ENCODE results near the gene ROR2.

ROR2 gene

DNA sequence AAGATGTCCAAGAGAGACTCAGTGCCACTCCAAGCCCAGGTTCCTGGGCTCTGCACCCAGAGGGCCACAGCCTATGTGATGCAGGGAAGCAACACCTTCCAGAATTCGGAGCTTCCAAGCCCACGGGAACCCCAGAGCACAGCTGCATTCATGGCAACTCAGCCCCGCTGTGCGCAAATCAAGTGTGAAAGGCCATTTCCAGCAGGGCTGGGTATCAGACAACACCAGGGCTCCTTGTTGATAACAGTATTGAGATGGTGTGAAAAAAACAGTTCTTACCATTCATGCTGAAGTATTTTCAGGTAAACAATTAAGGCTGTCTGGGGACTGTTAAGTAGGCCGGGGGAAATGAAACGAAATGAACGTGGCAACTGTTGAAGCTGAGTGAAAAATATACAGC lies 10.1 kb downstream of the ROR2 start:
- no peak overlapping the region for H3K23ac ChIP-seq (ENCODE audit: low read depth, low read length, poor library complexity)
- peaks cover 0 to 17% of the 10 kb centered on the region in 2 donors for H3K4me1 ChIP-seq (ENCODE audit: control insufficient read depth in 2 of 2, insufficient read depth in 1 of 2, low read depth in 1 of 2, low read length in 2 of 2)
- no peaks in the 10 kb centered on the region for H3K27me3 ChIP-seq (ENCODE audit: control insufficient read depth in 3 of 3, insufficient read depth in 3 of 3, low read depth in 1 of 3, low read length in 3 of 3)
- H2BK120ac ChIP-seq (ENCODE audit: low read depth, low read length) = no peak overlapping the region
- peaks cover 4 to 10% of the 10 kb centered on the region in 2 donors for H3K9me3 ChIP-seq (replicated peaks in 1 of 2; ENCODE audit: control insufficient read depth in 2 of 2, insufficient read depth in 1 of 2, low read depth in 1 of 2, low read length in 2 of 2)
- H2BK5ac ChIP-seq (ENCODE audit: low read length) = no peak overlapping the region
- no peak overlapping the region for H2BK12ac ChIP-seq (ENCODE audit: low read length)
- H3K36me3 ChIP-seq (replicated peaks in 1 of 2; ENCODE audit: control insufficient read depth in 2 of 2, insufficient read depth in 2 of 2, low read length in 2 of 2) = peaks cover 0 to 7% of the 10 kb centered on the region in 2 donors
- no peak overlapping the region for H4K91ac ChIP-seq (ENCODE audit: low read depth, low read length, poor library complexity)
- H3K27ac ChIP-seq (replicated peaks; ENCODE audit: low read length) = no peak overlapping the region
- whole genome bisulfite sequencing, 2 donors (ENCODE audit: extremely low coverage in 2 of 2, insufficient read length in 2 of 2, insufficient replicate concordance in 1 of 2) = no CpG with 5 or more reads among the region's 7 CpGs
- H2AK5ac ChIP-seq (ENCODE audit: low read depth, low read length) = peak overlapping the region; percentile 40
- H3K4me3 ChIP-seq (ENCODE audit: low read length in 2 of 2) = no peak overlapping the region
- no peak overlapping the region for H3K14ac ChIP-seq (ENCODE audit: low read length)
- H3K4me2 ChIP-seq (ENCODE audit: insufficient read depth, low read length, poor library complexity, severe bottlenecking) = no peak overlapping the region
- H2AFZ ChIP-seq (ENCODE audit: low read length) = no peak overlapping the region
- no peak overlapping the region for H3K4ac ChIP-seq (ENCODE audit: low read length)
- peak overlapping the region; percentile 60 for H3K18ac ChIP-seq (ENCODE audit: low read length)
- H4K8ac ChIP-seq (ENCODE audit: low read depth, low read length) = no peak overlapping the region
- no peak overlapping the region for H2BK15ac ChIP-seq (ENCODE audit: low read length)
- peaks cover 10% of the 10 kb centered on the region for H3K79me1 ChIP-seq (ENCODE audit: low read depth, low read length)
- DNase-seq (ENCODE audit: low spot score) = no peak
- H3K9ac ChIP-seq (ENCODE audit: low read depth, low read length, poor library complexity) = no peak overlapping the region

DNA sequence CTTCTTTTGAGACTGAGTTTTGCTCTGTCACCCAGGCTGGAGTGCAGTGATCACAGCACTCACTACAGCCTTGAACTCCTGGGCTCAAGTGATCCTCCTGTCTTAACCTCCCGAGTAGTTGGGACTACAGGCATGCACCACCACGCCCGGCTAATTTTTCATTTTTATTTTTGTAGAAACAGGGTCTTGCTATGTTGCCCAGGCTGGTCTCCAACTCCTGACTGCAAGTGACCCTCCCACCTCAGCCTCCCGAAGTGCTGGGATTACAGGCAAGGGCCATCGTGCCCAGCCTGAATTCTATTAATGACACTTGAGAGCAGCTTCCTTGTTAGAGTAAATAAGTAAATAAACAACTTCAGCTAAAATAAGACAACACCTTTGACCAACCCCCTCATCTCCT lies 12.3 kb downstream of the ROR2 start:
- Histone ChIP-seq H3K18ac (ENCODE audit: low read length) (no peak overlapping the region), H3K9ac (ENCODE audit: low read depth, low read length, poor library complexity) (no peak overlapping the region), H3K14ac (ENCODE audit: low read length) (no peak overlapping the region), H2BK15ac (ENCODE audit: low read length) (no peak overlapping the region), H3K36me3 (replicated peaks in 1 of 2; ENCODE audit: control insufficient read depth in 2 of 2, insufficient read depth in 2 of 2, low read length in 2 of 2) (peaks cover 0 to 7% of the 10 kb centered on the region in 2 donors), H3K4me1 (ENCODE audit: control insufficient read depth in 2 of 2, insufficient read depth in 1 of 2, low read depth in 1 of 2, low read length in 2 of 2) (peaks cover 0 to 15% of the 10 kb centered on the region in 2 donors), H2AFZ (ENCODE audit: low read length) (no peak overlapping the region), H3K23ac (ENCODE audit: low read depth, low read length, poor library complexity) (no peak overlapping the region), H2BK12ac (ENCODE audit: low read length) (no peak overlapping the region), H4K8ac (ENCODE audit: low read depth, low read length) (no peak overlapping the region), H2AK5ac (ENCODE audit: low read depth, low read length) (no peak overlapping the region), H4K91ac (ENCODE audit: low read depth, low read length, poor library complexity) (no peak overlapping the region), H2BK120ac (ENCODE audit: low read depth, low read length) (no peak overlapping the region), H2BK5ac (ENCODE audit: low read length) (no peak overlapping the region), H3K4ac (ENCODE audit: low read length) (no peak overlapping the region), H3K4me2 (ENCODE audit: insufficient read depth, low read length, poor library complexity, severe bottlenecking) (no peak overlapping the region), H3K4me3 (ENCODE audit: low read length in 2 of 2) (no peak overlapping the region), H3K27ac (replicated peaks; ENCODE audit: low read length) (no peak overlapping the region), H3K9me3 (replicated peaks in 1 of 2; ENCODE audit: control insufficient read depth in 2 of 2, insufficient read depth in 1 of 2, low read depth in 1 of 2, low read length in 2 of 2) (peaks cover 4 to 15% of the 10 kb centered on the region in 2 donors), H3K79me1 (ENCODE audit: low read depth, low read length) (peaks cover 7% of the 10 kb centered on the region), H3K27me3 (ENCODE audit: control insufficient read depth in 3 of 3, insufficient read depth in 3 of 3, low read depth in 1 of 3, low read length in 3 of 3) (no peaks in the 10 kb centered on the region)
- no peak for DNase-seq (ENCODE audit: low spot score)
- WGBS, 2 donors (ENCODE audit: extremely low coverage in 2 of 2, insufficient read length in 2 of 2, insufficient replicate concordance in 1 of 2) = no CpG with 5 or more reads among the region's 5 CpGs

DNA sequence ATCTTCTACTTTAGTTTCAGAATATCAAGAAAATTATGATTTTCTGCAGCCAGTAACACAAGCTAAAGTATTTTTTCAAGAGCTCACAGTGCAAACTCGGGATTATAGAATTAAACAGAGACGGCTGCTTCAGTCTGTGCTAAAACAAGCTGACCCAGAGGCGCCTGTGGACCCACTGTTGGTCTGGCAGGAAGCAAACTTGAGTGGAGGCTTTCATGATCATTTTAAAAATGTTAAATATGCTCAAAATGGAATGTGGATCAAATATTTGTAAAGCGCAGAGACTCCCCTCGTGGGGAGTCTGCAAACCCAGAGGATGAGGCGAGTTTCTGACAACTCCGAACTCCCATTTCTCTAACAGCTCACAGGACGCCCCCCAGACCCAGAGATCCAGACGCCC lies 13.0 kb downstream of the ROR2 start:
- Histone ChIP-seq H3K9me3 (replicated peaks in 1 of 2; ENCODE audit: control insufficient read depth in 2 of 2, insufficient read depth in 1 of 2, low read depth in 1 of 2, low read length in 2 of 2) (peaks cover under 1 to 18% of the 10 kb centered on the region in 2 donors), H2AK5ac (ENCODE audit: low read depth, low read length) (no peak overlapping the region), H3K4ac (ENCODE audit: low read length) (no peak overlapping the region), H3K4me3 (ENCODE audit: low read length in 2 of 2) (no peak overlapping the region), H2BK12ac (ENCODE audit: low read length) (no peak overlapping the region), H3K4me2 (ENCODE audit: insufficient read depth, low read length, poor library complexity, severe bottlenecking) (no peak overlapping the region), H3K36me3 (replicated peaks in 1 of 2; ENCODE audit: control insufficient read depth in 2 of 2, insufficient read depth in 2 of 2, low read length in 2 of 2) (peaks cover 0 to 7% of the 10 kb centered on the region in 2 donors), H3K23ac (ENCODE audit: low read depth, low read length, poor library complexity) (no peak overlapping the region), H4K8ac (ENCODE audit: low read depth, low read length) (no peak overlapping the region), H3K27me3 (ENCODE audit: control insufficient read depth in 3 of 3, insufficient read depth in 3 of 3, low read depth in 1 of 3, low read length in 3 of 3) (no peaks in the 10 kb centered on the region), H2BK15ac (ENCODE audit: low read length) (no peak overlapping the region), H3K79me1 (ENCODE audit: low read depth, low read length) (peaks cover 6% of the 10 kb centered on the region), H2BK5ac (ENCODE audit: low read length) (no peak overlapping the region), H3K4me1 (ENCODE audit: control insufficient read depth in 2 of 2, insufficient read depth in 1 of 2, low read depth in 1 of 2, low read length in 2 of 2) (peaks cover 0 to 15% of the 10 kb centered on the region in 2 donors), H4K91ac (ENCODE audit: low read depth, low read length, poor library complexity) (no peak overlapping the region), H3K14ac (ENCODE audit: low read length) (no peak overlapping the region), H3K18ac (ENCODE audit: low read length) (no peak overlapping the region), H2AFZ (ENCODE audit: low read length) (no peak overlapping the region), H3K9ac (ENCODE audit: low read depth, low read length, poor library complexity) (no peak overlapping the region), H3K27ac (replicated peaks; ENCODE audit: low read length) (no peak overlapping the region), H2BK120ac (ENCODE audit: low read depth, low read length) (no peak overlapping the region)
- WGBS, 2 donors (ENCODE audit: extremely low coverage in 2 of 2, insufficient read length in 2 of 2, insufficient replicate concordance in 1 of 2) = no CpG with 5 or more reads among the region's 9 CpGs
- no peak for DNase-seq (ENCODE audit: low spot score)

DNA sequence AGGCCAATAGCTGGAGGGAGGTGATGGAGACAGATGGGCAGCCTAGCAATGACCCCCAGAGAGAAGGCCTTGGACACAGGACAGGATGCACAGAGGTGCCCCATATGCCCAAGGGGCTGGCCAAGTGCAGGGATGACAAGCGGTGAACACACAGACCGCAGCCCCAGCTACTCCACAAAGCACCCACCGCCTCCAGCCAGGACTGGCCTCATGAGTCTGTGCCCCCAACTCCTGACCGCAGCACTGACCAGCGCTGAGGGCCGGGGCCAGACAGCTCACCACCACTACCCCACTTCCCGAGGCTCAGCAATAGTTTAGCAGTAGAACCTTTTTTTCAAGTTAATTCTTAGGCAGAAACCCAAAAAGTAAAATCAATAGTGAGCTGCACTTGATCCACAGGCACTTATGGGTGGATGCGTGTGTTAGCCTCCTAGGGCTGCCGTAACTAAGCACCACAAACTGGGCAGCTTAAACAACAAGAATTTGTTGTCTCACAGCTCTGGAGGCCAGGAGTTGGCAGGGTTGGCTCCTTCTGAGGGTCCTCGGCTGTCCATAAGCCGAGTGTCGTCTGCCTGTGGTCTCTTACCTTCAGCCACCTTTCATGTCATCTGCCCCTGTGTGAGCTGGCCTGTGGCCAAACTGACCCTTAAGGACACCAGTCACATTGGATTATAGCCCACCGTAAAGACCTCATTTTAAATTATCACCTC lies 14.1 kb downstream of the ROR2 start:
- Histone ChIP-seq H3K14ac (ENCODE audit: low read length) (no peak overlapping the region), H2BK15ac (ENCODE audit: low read length) (no peak overlapping the region), H3K9me3 (replicated peaks in 1 of 2; ENCODE audit: control insufficient read depth in 2 of 2, insufficient read depth in 1 of 2, low read depth in 1 of 2, low read length in 2 of 2) (peaks cover 0 to 24% of the 10 kb centered on the region in 2 donors), H3K4me2 (ENCODE audit: insufficient read depth, low read length, poor library complexity, severe bottlenecking) (no peak overlapping the region), H2BK5ac (ENCODE audit: low read length) (no peak overlapping the region), H3K9ac (ENCODE audit: low read depth, low read length, poor library complexity) (no peak overlapping the region), H2AFZ (ENCODE audit: low read length) (no peak overlapping the region), H4K91ac (ENCODE audit: low read depth, low read length, poor library complexity) (no peak overlapping the region), H3K27ac (replicated peaks; ENCODE audit: low read length) (no peak overlapping the region), H3K79me1 (ENCODE audit: low read depth, low read length) (peaks cover 6% of the 10 kb centered on the region), H3K4me1 (ENCODE audit: control insufficient read depth in 2 of 2, insufficient read depth in 1 of 2, low read depth in 1 of 2, low read length in 2 of 2) (peaks cover 0 to 15% of the 10 kb centered on the region in 2 donors), H2BK120ac (ENCODE audit: low read depth, low read length) (no peak overlapping the region), H3K36me3 (replicated peaks in 1 of 2; ENCODE audit: control insufficient read depth in 2 of 2, insufficient read depth in 2 of 2, low read length in 2 of 2) (peaks cover 0 to 7% of the 10 kb centered on the region in 2 donors), H3K27me3 (ENCODE audit: control insufficient read depth in 3 of 3, insufficient read depth in 3 of 3, low read depth in 1 of 3, low read length in 3 of 3) (no peaks in the 10 kb centered on the region), H3K4ac (ENCODE audit: low read length) (no peak overlapping the region), H3K23ac (ENCODE audit: low read depth, low read length, poor library complexity) (peak overlapping the region; percentile 44), H2AK5ac (ENCODE audit: low read depth, low read length) (no peak overlapping the region), H3K4me3 (ENCODE audit: low read length in 2 of 2) (no peak overlapping the region), H3K18ac (ENCODE audit: low read length) (peak overlapping the region; percentile 72), H2BK12ac (ENCODE audit: low read length) (no peak overlapping the region), H4K8ac (ENCODE audit: low read depth, low read length) (no peak overlapping the region)
- WGBS, 2 donors (ENCODE audit: extremely low coverage in 2 of 2, insufficient read length in 2 of 2, insufficient replicate concordance in 1 of 2) = no CpG with 5 or more reads among the region's 13 CpGs
- no peak for DNase-seq (ENCODE audit: low spot score)
